ENCODE results near the gene ACOX2.

The ACOX2 gene

DNA sequence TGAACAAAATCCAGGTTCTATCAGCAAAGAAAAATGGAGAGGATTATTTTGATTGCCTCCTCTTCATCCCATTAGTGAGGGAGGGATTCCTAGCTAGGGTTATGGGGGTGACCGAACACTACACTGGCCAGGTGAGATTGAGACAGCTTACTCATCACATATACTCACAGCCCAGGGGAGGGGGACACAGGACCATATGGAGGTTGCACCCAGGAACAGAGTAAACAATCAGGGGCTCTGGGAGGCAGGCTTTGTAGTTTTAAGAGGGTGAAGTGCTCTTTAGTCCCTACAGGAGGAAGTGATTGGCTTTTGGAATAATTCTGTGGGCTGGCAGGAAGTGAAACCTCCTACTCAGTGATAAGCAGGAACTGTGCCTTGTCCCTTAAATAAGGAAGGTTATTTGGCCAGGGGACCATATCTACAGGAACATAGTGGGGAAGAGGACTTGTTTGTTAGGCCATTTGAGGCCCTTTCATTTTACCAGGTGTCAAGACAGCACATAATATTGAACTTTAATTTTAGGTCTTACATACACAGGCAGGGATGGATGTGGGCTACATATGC is 62.6 kb downstream of the ACOX2 start:
- Histone ChIP-seq H3K9me3 (replicated peaks in 1 of 2; ENCODE audit: control insufficient read depth in 2 of 2, insufficient read depth in 1 of 2, low read depth in 1 of 2, low read length in 2 of 2) (no peaks in the 10 kb centered on the region), H3K4ac (ENCODE audit: low read length) (no peak overlapping the region), H3K36me3 (replicated peaks in 1 of 2; ENCODE audit: control insufficient read depth in 2 of 2, insufficient read depth in 2 of 2, low read length in 2 of 2) (no peaks in the 10 kb centered on the region), H3K14ac (ENCODE audit: low read length) (no peak overlapping the region), H3K27me3 (ENCODE audit: control insufficient read depth in 3 of 3, insufficient read depth in 3 of 3, low read depth in 1 of 3, low read length in 3 of 3) (no peaks in the 10 kb centered on the region), H3K18ac (ENCODE audit: low read length) (no peak overlapping the region), H2BK5ac (ENCODE audit: low read length) (no peak overlapping the region), H2AFZ (ENCODE audit: low read length) (no peak overlapping the region), H3K27ac (replicated peaks; ENCODE audit: low read length) (no peak overlapping the region), H2BK120ac (ENCODE audit: low read depth, low read length) (no peak overlapping the region), H3K4me2 (ENCODE audit: insufficient read depth, low read length, poor library complexity, severe bottlenecking) (no peak overlapping the region), H2BK15ac (ENCODE audit: low read length) (no peak overlapping the region), H4K91ac (ENCODE audit: low read depth, low read length, poor library complexity) (no peak overlapping the region), H2AK5ac (ENCODE audit: low read depth, low read length) (no peak overlapping the region), H3K23ac (ENCODE audit: low read depth, low read length, poor library complexity) (no peak overlapping the region), H4K8ac (ENCODE audit: low read depth, low read length) (no peak overlapping the region), H2BK12ac (ENCODE audit: low read length) (no peak overlapping the region), H3K79me1 (ENCODE audit: low read depth, low read length) (no peaks in the 10 kb centered on the region), H3K4me3 (ENCODE audit: low read length in 2 of 2) (no peak overlapping the region), H3K9ac (ENCODE audit: low read depth, low read length, poor library complexity) (no peak overlapping the region), H3K4me1 (ENCODE audit: control insufficient read depth in 2 of 2, insufficient read depth in 1 of 2, low read depth in 1 of 2, low read length in 2 of 2) (peaks cover 18 to 25% of the 10 kb centered on the region in 2 donors)
- DNase-seq (ENCODE audit: low spot score), result no peak
- WGBS, 2 donors (ENCODE audit: extremely low coverage in 2 of 2, insufficient read length in 2 of 2, insufficient replicate concordance in 1 of 2), result no CpG with 5 or more reads among the region's 1 CpG

DNA sequence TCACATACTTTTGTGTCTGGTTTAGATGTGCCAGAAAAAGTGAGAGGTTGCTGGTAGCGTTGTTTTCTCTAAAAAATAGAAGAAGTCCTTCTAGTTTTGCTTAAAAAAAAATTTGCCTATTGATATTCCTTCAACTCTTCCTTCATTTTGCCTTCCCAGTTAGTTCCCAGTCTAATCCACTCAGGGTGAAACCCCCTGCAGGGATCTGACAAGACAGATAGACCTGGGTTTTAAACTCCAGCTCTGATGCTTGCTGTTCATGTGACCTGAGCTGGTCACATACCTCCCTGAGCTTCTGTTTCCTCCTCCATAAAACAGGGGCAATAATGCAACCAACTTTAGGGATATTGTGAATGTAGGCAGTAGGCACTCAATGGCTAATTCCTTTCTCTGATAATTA is 63.7 kb downstream of the ACOX2 start:
- Histone ChIP-seq H3K79me1 (ENCODE audit: low read depth, low read length) (no peaks in the 10 kb centered on the region), H2AK5ac (ENCODE audit: low read depth, low read length) (no peak overlapping the region), H3K4ac (ENCODE audit: low read length) (no peak overlapping the region), H3K9me3 (replicated peaks in 1 of 2; ENCODE audit: control insufficient read depth in 2 of 2, insufficient read depth in 1 of 2, low read depth in 1 of 2, low read length in 2 of 2) (no peaks in the 10 kb centered on the region), H3K4me1 (ENCODE audit: control insufficient read depth in 2 of 2, insufficient read depth in 1 of 2, low read depth in 1 of 2, low read length in 2 of 2) (peaks cover 18 to 25% of the 10 kb centered on the region in 2 donors), H2BK120ac (ENCODE audit: low read depth, low read length) (no peak overlapping the region), H3K18ac (ENCODE audit: low read length) (no peak overlapping the region), H2AFZ (ENCODE audit: low read length) (no peak overlapping the region), H4K91ac (ENCODE audit: low read depth, low read length, poor library complexity) (no peak overlapping the region), H3K36me3 (replicated peaks in 1 of 2; ENCODE audit: control insufficient read depth in 2 of 2, insufficient read depth in 2 of 2, low read length in 2 of 2) (no peaks in the 10 kb centered on the region), H3K4me2 (ENCODE audit: insufficient read depth, low read length, poor library complexity, severe bottlenecking) (no peak overlapping the region), H3K23ac (ENCODE audit: low read depth, low read length, poor library complexity) (no peak overlapping the region), H4K8ac (ENCODE audit: low read depth, low read length) (no peak overlapping the region), H2BK12ac (ENCODE audit: low read length) (no peak overlapping the region), H3K27ac (replicated peaks; ENCODE audit: low read length) (no peak overlapping the region), H2BK15ac (ENCODE audit: low read length) (no peak overlapping the region), H3K27me3 (ENCODE audit: control insufficient read depth in 3 of 3, insufficient read depth in 3 of 3, low read depth in 1 of 3, low read length in 3 of 3) (no peaks in the 10 kb centered on the region), H3K14ac (ENCODE audit: low read length) (no peak overlapping the region), H2BK5ac (ENCODE audit: low read length) (no peak overlapping the region), H3K4me3 (ENCODE audit: low read length in 2 of 2) (no peak overlapping the region), H3K9ac (ENCODE audit: low read depth, low read length, poor library complexity) (no peak overlapping the region)
- no CpG with 5 or more reads among the region's 1 CpG for WGBS, 2 donors (ENCODE audit: extremely low coverage in 2 of 2, insufficient read length in 2 of 2, insufficient replicate concordance in 1 of 2)
- DNase-seq (ENCODE audit: low spot score), result no peak

DNA sequence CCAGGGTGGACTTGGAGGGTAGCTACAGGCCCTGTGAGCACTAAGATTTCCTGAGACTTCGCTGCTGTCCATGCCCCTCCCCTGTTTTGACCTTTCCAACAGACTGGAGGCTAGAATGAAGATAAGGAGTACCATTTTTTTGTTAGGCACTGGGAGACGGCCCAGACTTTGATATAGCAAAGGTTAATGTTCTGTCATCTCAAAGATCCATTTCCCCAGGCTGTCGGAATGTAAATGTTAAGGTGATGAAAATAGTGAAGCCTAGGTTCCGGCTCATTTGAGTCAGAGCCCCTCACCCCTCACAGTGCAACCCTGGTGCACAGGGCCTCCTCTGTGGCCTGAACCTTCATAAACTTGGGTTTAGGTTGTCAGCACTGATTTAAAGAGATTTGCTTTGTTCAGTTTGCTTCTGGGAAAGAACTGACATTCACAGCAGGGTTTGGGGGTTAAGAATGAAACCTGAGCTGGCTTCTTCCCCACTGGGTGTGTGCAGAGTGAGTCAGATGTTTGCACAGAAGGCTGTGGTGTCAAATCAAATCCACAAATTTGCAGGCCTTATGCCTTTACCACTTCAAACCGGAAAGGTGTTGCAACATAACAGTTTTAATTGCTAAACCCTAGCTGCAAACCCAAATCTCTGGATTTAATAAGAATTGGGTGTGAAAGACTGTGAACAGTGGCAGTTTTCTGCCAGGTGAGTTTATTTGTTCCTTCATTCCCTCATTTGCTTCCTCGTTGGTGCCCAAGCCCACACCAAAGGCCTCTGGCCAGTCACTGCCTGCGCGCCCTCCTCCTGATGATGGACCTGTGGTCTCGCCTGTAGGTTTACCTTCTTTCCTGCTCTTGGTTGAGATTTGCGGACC is 65.7 kb downstream of the ACOX2 start:
- Histone ChIP-seq H2BK5ac (ENCODE audit: low read length) (no peak overlapping the region), H2BK120ac (ENCODE audit: low read depth, low read length) (no peak overlapping the region), H3K9ac (ENCODE audit: low read depth, low read length, poor library complexity) (no peak overlapping the region), H3K18ac (ENCODE audit: low read length) (peak overlapping the region; percentile 41), H3K4me2 (ENCODE audit: insufficient read depth, low read length, poor library complexity, severe bottlenecking) (no peak overlapping the region), H3K9me3 (replicated peaks in 1 of 2; ENCODE audit: control insufficient read depth in 2 of 2, insufficient read depth in 1 of 2, low read depth in 1 of 2, low read length in 2 of 2) (no peaks in the 10 kb centered on the region), H2BK15ac (ENCODE audit: low read length) (peak overlapping the region; percentile 34), H2AFZ (ENCODE audit: low read length) (peak overlapping the region; percentile 82), H3K27ac (replicated peaks; ENCODE audit: low read length) (peak overlapping the region; percentile 21), H3K36me3 (replicated peaks in 1 of 2; ENCODE audit: control insufficient read depth in 2 of 2, insufficient read depth in 2 of 2, low read length in 2 of 2) (no peaks in the 10 kb centered on the region), H3K27me3 (ENCODE audit: control insufficient read depth in 3 of 3, insufficient read depth in 3 of 3, low read depth in 1 of 3, low read length in 3 of 3) (no peaks in the 10 kb centered on the region), H3K79me1 (ENCODE audit: low read depth, low read length) (no peaks in the 10 kb centered on the region), H4K8ac (ENCODE audit: low read depth, low read length) (no peak overlapping the region), H2AK5ac (ENCODE audit: low read depth, low read length) (no peak overlapping the region), H3K14ac (ENCODE audit: low read length) (no peak overlapping the region), H2BK12ac (ENCODE audit: low read length) (no peak overlapping the region), H3K4me1 (ENCODE audit: control insufficient read depth in 2 of 2, insufficient read depth in 1 of 2, low read depth in 1 of 2, low read length in 2 of 2) (peaks cover 18 to 25% of the 10 kb centered on the region in 2 donors), H3K4ac (ENCODE audit: low read length) (no peak overlapping the region), H3K23ac (ENCODE audit: low read depth, low read length, poor library complexity) (no peak overlapping the region), H4K91ac (ENCODE audit: low read depth, low read length, poor library complexity) (no peak overlapping the region), H3K4me3 (ENCODE audit: low read length in 2 of 2) (no peak overlapping the region)
- no CpG with 5 or more reads among the region's 10 CpGs for WGBS, 2 donors (ENCODE audit: extremely low coverage in 2 of 2, insufficient read length in 2 of 2, insufficient replicate concordance in 1 of 2)
- no peak for DNase-seq (ENCODE audit: low spot score)

DNA sequence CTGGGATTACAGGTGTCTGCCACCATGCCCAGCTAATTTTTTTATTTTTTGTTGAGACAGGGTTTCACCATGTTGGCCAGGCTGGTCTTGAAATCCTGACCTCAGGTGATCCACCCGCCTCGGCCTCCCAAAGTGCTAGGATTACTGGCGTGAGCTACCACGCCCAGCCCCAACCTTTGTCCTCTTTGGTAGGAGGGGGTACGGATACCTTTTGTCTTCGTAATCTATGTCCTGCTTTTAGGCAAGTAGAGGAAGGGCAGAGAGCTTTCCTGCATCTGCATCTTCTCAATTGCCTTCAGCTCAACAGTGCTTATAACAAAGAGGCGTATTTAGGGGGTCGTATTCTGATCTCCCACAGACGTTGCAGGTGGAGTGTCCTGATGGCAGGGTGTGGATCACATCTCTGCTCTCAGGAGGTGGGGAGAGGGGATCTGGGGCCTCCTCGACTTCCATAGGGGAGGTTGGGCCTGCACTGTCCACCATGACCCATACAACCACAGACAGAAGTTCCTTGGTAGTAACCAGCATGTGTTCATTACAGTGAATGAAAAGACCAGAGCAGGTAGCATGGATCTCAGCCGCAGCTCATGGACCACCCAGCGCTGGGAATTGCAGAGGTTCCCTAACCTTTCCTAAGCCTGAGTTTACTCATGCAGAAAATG is 66.5 kb downstream of the ACOX2 start:
- Histone ChIP-seq H3K36me3 (replicated peaks in 1 of 2; ENCODE audit: control insufficient read depth in 2 of 2, insufficient read depth in 2 of 2, low read length in 2 of 2) (no peaks in the 10 kb centered on the region), H3K4me1 (ENCODE audit: control insufficient read depth in 2 of 2, insufficient read depth in 1 of 2, low read depth in 1 of 2, low read length in 2 of 2) (peaks cover 18 to 25% of the 10 kb centered on the region in 2 donors), H3K9ac (ENCODE audit: low read depth, low read length, poor library complexity) (no peak overlapping the region), H3K14ac (ENCODE audit: low read length) (no peak overlapping the region), H2AFZ (ENCODE audit: low read length) (peak overlapping the region; percentile 82), H2AK5ac (ENCODE audit: low read depth, low read length) (no peak overlapping the region), H2BK15ac (ENCODE audit: low read length) (no peak overlapping the region), H3K23ac (ENCODE audit: low read depth, low read length, poor library complexity) (no peak overlapping the region), H3K79me1 (ENCODE audit: low read depth, low read length) (no peaks in the 10 kb centered on the region), H3K4me3 (ENCODE audit: low read length in 2 of 2) (no peak overlapping the region), H4K8ac (ENCODE audit: low read depth, low read length) (no peak overlapping the region), H3K9me3 (replicated peaks in 1 of 2; ENCODE audit: control insufficient read depth in 2 of 2, insufficient read depth in 1 of 2, low read depth in 1 of 2, low read length in 2 of 2) (no peaks in the 10 kb centered on the region), H4K91ac (ENCODE audit: low read depth, low read length, poor library complexity) (no peak overlapping the region), H3K4me2 (ENCODE audit: insufficient read depth, low read length, poor library complexity, severe bottlenecking) (no peak overlapping the region), H3K4ac (ENCODE audit: low read length) (no peak overlapping the region), H3K27me3 (ENCODE audit: control insufficient read depth in 3 of 3, insufficient read depth in 3 of 3, low read depth in 1 of 3, low read length in 3 of 3) (no peaks in the 10 kb centered on the region), H3K27ac (replicated peaks; ENCODE audit: low read length) (peak overlapping the region; percentile 21), H2BK120ac (ENCODE audit: low read depth, low read length) (no peak overlapping the region), H2BK5ac (ENCODE audit: low read length) (no peak overlapping the region), H3K18ac (ENCODE audit: low read length) (peak overlapping the region; percentile 9), H2BK12ac (ENCODE audit: low read length) (no peak overlapping the region)
- WGBS, 2 donors (ENCODE audit: extremely low coverage in 2 of 2, insufficient read length in 2 of 2, insufficient replicate concordance in 1 of 2), result no CpG with 5 or more reads among the region's 12 CpGs
- DNase-seq (ENCODE audit: low spot score), result no peak

Data from neuronal stem cell (in vitro differentiated cells).